Measurements from ENCODE around the gene RPL32.
"Not testable (repeated sequence)": the region's sequence is repeated elsewhere in the genome, so short reads cannot be mapped to it uniquely, and the experiment has no call there.

RPL32 gene

GRCh38 chr3:12791430-12791829 lies 49.9 kb downstream of the RPL32 start:
- Histone ChIP-seq H3K27me3 (ENCODE audit: insufficient read depth, low read depth, severe bottlenecking) (no peaks in the 10 kb centered on the region), H3K4me3 (ENCODE audit: low read depth, low read length) (no peak overlapping the region), H3K27ac (no peak overlapping the region), H3K9me3 (ENCODE audit: severe bottlenecking) (no peaks in the 10 kb centered on the region), H3K36me3 (no peaks in the 10 kb centered on the region)
- TF ChIP-seq, protein P1, sequence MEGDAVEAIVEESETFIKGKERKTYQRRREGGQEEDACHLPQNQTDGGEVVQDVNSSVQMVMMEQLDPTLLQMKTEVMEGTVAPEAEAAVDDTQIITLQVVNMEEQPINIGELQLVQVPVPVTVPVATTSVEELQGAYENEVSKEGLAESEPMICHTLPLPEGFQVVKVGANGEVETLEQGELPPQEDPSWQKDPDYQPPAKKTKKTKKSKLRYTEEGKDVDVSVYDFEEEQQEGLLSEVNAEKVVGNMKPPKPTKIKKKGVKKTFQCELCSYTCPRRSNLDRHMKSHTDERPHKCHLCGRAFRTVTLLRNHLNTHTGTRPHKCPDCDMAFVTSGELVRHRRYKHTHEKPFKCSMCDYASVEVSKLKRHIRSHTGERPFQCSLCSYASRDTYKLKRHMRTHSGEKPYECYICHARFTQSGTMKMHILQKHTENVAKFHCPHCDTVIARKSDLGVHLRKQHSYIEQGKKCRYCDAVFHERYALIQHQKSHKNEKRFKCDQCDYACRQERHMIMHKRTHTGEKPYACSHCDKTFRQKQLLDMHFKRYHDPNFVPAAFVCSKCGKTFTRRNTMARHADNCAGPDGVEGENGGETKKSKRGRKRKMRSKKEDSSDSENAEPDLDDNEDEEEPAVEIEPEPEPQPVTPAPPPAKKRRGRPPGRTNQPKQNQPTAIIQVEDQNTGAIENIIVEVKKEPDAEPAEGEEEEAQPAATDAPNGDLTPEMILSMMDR (IDR thresholded peaks at IDR 0.05; ENCODE audit: low read depth, low read length), result no peak
- no peak for DNase-seq

DNA sequence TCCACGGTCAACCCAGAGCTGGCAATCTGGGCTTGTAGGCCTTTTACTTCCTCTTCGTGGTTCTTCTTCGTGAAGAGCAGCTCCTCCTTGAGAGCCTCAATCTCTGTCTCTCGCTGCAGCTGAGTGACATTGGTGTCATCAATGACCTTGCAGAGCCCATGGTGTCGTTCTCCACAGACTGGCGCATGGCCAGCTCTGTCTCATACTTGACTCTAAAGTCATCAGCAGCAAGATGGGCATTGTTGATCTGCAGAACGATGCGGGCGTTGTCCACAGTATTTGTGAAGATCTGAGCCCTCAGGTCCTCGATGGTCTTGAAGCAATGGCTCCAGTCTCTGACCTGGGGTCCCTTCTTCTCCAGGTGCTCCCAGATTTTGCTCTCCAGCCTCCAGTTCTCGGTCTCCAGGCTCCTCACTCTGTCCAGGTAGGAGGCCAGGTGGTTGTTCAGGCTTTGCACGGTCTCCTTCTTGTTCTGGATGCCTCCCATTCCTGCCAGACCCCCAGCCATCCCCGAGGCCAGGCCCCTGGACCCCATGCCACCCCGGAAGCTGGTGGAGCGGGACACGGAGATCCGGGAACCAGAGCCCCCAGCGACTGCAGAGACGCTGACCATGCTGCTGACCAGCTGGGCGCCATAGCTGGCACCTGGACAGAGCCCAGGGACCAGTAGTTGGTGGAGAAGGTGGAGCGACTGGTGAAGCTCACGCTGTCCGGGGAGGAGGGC lies 53.2 kb downstream of the RPL32 start:
- not testable (repeated sequence) for DNase-seq; H3K36me3 ChIP-seq; H3K27ac ChIP-seq; H3K9me3 ChIP-seq (ENCODE audit: severe bottlenecking); H3K4me3 ChIP-seq (ENCODE audit: low read depth, low read length); H3K27me3 ChIP-seq (ENCODE audit: insufficient read depth, low read depth, severe bottlenecking)

GRCh38 chr3:12787346-12787745 lies 54.0 kb downstream of the RPL32 start:
- not testable (repeated sequence) for H3K27me3 ChIP-seq (ENCODE audit: insufficient read depth, low read depth, severe bottlenecking); H3K4me3 ChIP-seq (ENCODE audit: low read depth, low read length); H3K9me3 ChIP-seq (ENCODE audit: severe bottlenecking); H3K27ac ChIP-seq; H3K36me3 ChIP-seq
- DNase-seq, result peak; percentile 63
- TF ChIP-seq, protein P1 (IDR thresholded peaks at IDR 0.05; ENCODE audit: low read depth, low read length), result peak; percentile 67

DNA sequence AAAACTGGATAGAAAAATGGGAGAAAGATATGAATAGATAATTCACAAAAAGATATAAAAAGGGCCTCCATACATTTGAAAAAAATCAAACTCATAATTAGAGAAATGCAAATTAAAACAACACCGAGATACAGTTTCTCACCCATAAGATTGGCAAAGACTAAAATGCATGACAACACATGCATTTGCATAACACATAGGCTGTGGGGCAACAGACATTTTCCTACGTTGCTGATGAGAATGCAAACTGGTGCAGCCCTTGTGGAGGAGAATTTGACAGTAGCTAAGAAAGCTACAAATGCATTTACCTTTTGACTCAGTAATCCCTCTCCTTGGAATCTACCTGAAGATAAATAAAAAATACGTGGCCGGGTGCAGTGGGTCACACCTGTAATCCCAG lies 56.3 kb downstream of the RPL32 start:
- Histone ChIP-seq H3K4me3 (ENCODE audit: low read depth, low read length) (no peak overlapping the region), H3K27ac (no peak overlapping the region), H3K9me3 (ENCODE audit: severe bottlenecking) (no peaks in the 10 kb centered on the region), H3K36me3 (no peaks in the 10 kb centered on the region), H3K27me3 (ENCODE audit: insufficient read depth, low read depth, severe bottlenecking) (no peaks in the 10 kb centered on the region)
- DNase-seq, result no peak
- TF ChIP-seq, protein P1 (IDR thresholded peaks at IDR 0.05; ENCODE audit: low read depth, low read length), result no peak

Measured in WERI-Rb-1 (cell line).